Thoracic aorta (tissue), 2 donors: Measurements from ENCODE around the gene ZNF326. TPM values are rescaled to one million over a fixed set of nuclear protein-coding genes. Genes with fewer than 3 reads are reported as not detected.

ENCODE experiments used
- ATAC-seq: fragments of 150-250 bp; one replicate; pipeline ENCODE4 v1.8.0; 2017; ENCODE audit warnings: low read depth; ENCODE audit not compliant: insufficient number of reproducible peaks, low FRiP score
- DNase-seq: peaks from one replicate; pipeline ENCODE4 v3.0.0-alpha.2; 2020; ENCODE audit warnings: low spot score
- H3K27ac ChIP-seq, 2 donors: fragments of 200-600 bp; sonication (generic); 1 replicate in 1 of 2; 2 replicates in 1 of 2; pipeline ENCODE4 v1.5.1; 2016; ENCODE audit warnings: mild to moderate bottlenecking in 2 of 2, moderate library complexity in 2 of 2
- H3K27me3 ChIP-seq: fragments of 200-600 bp; sonication (generic); replicated peaks from 2 replicates; pipeline ENCODE4 v1.6.0; 2016; ENCODE audit warnings: mild to moderate bottlenecking; ENCODE audit not compliant: insufficient read depth
- H3K36me3 ChIP-seq: fragments of 200-600 bp; sonication (generic); one replicate; pipeline ENCODE4 v1.5.1; 2016
- H3K4me1 ChIP-seq, 2 donors: fragments of 200-600 bp; sonication (generic); 1 replicate in 1 of 2; 2 replicates in 1 of 2; pipeline versions ENCODE4 v1.5.1 to v1.6.0; 2016; ENCODE audit warnings: low read depth in 2 of 2, mild to moderate bottlenecking in 1 of 2; ENCODE audit not compliant: control insufficient read depth in 1 of 2
- H3K4me3 ChIP-seq: fragments of 200-600 bp; sonication (generic); 2 replicates; pipeline ENCODE4 v1.5.1; 2016; ENCODE audit warnings: mild to moderate bottlenecking
- H3K9me3 ChIP-seq: fragments of 200-600 bp; sonication (generic); 2 replicates; pipeline ENCODE4 v1.5.1; 2016
- CTCF ChIP-seq: fragments of 200-600 bp; sonication (generic); IDR thresholded peaks from one replicate; pipeline ENCODE4 v1.5.1; 2019; ENCODE audit warnings: antibody characterized with exemption
- total RNA-seq, 2 donors: library from RNA; depleted of rRNA; stranded (reverse); fragments of >200 nt; gene quantifications; one replicate each; pipeline versions ENCODE4 v1.1.0 to v1.2.3, GENCODE V29; 2016

ZNF326 gene
- total RNA-seq, 2 donors from 2014 or later: 21.8 to 31.1 TPM

- no peaks in the 10 kb centered on the region for H3K36me3 ChIP-seq
- ATAC-seq (no peak), DNase-seq (no peak)
- H3K9me3 ChIP-seq: no peaks in the 10 kb centered on the region
- no peak for TF ChIP-seq CTCF
- H3K4me3 ChIP-seq: no peak overlapping the region
- H3K27ac ChIP-seq: no peak overlapping the region
- no peaks in the 10 kb centered on the region for H3K27me3 ChIP-seq
- H3K4me1 ChIP-seq: no peaks in the 10 kb centered on the region
Observed at GRCh38 chr1:89950703-89951102, 44.2 kb upstream of the ZNF326 start.

DNA sequence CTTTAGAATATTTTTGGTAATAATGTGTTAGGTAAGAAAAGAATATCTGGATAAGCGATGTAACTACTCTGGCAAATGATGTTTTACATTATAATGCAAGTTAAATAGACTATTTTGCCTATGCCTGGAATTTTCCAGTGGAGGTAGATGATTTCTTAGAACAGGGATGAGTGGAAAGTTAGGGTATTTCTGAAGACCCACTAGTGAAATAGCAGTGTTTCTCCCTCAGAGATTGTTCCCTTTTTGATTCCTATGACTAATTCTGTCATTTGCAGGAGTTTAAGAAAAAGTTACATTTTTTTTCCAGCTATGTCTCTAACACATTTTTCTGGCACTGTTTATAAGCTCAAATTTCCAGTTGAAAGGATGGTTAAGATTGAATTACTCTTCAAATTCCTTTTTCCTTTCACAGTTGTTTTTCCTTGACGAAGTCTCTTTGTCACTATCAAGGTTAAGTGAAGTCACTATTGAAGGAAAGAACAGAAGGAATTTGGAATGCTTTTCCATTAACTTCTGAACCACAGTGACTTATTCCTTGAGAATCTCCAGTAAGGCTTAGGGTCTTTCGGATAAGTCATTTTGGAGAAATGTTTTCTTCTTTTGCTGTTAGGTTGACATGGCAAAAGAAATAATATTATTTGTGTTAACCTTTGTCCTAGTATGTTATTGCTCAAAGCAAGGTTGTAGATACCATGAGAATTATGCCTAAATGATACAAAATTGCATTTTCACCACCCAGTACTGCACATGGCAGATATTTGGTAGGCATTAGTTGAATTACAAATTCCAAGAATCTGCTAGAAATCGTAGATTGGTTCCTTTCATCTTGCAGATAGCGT lies 42.9 kb upstream of the ZNF326 start:
- DNase-seq (no peak), ATAC-seq (no peak)
- no peak for TF ChIP-seq CTCF
- Histone ChIP-seq H3K27me3 (no peaks in the 10 kb centered on the region), H3K4me1 (no peaks in the 10 kb centered on the region), H3K4me3 (no peak overlapping the region), H3K9me3 (no peaks in the 10 kb centered on the region), H3K27ac (no peak overlapping the region), H3K36me3 (no peaks in the 10 kb centered on the region)

DNA sequence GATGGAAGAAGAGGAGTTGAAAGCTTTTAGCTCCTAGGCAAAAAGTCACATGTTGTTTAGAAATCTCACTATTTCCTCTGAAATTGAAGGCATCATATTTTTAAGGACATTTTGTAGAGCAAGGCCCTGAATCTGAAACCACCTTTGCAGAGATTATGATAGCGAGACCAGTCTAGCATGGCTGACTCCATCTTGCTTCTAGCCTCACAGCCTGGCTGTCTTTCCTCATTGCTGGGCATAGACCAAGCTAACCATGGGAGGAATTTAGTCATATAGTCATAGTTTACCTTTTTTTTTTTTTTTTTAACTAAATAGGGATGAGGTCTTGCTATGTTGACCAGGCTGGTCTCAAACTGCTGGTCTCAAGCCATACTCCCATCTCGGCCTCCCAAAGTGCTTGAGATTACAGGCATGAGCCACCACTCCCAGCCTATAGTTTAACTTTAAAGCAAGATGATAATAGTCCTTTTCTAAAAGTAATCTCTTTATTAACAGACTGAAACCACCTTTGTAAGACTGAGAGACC lies 42.2 kb upstream of the ZNF326 start:
- TF ChIP-seq CTCF: no peak
- H3K9me3 ChIP-seq: no peaks in the 10 kb centered on the region
- no peak overlapping the region for H3K4me3 ChIP-seq
- DNase-seq: no peak
- no peaks in the 10 kb centered on the region for H3K27me3 ChIP-seq
- ATAC-seq: no peak
- H3K27ac ChIP-seq: no peak overlapping the region
- no peaks in the 10 kb centered on the region for H3K36me3 ChIP-seq
- no peaks in the 10 kb centered on the region for H3K4me1 ChIP-seq

DNA sequence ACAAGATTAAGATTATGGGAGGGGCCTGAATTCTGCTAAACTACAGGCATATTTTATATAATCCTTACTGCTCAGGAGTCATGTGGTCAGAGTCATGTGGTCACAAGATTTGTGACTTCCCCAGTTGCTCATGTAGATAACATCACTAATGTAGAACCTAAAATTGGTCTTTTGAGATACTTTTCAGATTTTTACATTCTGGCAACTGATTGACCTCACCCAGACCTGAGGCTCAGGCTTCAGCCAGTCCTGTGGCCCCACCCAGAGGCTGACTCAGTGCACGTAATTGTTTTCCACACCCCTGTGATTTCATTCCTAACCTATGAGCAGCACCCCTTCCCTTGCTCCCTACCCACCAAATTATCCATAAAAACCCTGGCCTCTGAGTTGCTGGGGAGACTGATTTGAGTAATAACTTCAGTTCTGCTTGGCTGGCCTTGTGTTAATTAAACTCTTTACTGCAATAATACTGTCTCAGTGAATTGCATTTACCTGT lies 41.7 kb upstream of the ZNF326 start:
- TF ChIP-seq CTCF: no peak
- H3K4me1 ChIP-seq: no peaks in the 10 kb centered on the region
- no peak overlapping the region for H3K27ac ChIP-seq
- ATAC-seq (no peak), DNase-seq (no peak)
- H3K4me3 ChIP-seq: no peak overlapping the region
- no peaks in the 10 kb centered on the region for H3K36me3 ChIP-seq
- no peaks in the 10 kb centered on the region for H3K9me3 ChIP-seq
- H3K27me3 ChIP-seq: no peaks in the 10 kb centered on the region

DNA sequence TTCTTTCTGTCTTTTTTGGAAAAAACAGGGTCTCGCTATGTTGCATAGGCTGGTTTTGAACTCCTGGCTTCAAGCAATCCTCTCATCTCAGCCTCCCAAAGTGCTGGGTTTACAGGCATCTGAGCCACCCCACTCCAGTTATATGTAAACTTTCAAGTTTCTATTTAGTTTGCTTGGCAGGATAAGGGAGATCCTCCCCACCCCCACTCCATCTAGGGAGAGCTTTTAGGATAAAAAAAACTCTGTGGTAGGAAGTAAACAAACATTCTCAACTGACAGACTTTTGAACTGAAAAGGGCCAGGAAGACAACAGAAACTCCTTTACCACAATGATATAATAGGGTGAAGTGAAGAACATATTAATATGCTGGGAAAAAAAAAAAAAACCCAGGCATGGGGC lies 41.0 kb upstream of the ZNF326 start:
- no peak overlapping the region for H3K27ac ChIP-seq
- H3K4me1 ChIP-seq: no peaks in the 10 kb centered on the region
- no peak for ATAC-seq
- no peaks in the 10 kb centered on the region for H3K36me3 ChIP-seq
- H3K4me3 ChIP-seq: no peak overlapping the region
- no peaks in the 10 kb centered on the region for H3K27me3 ChIP-seq
- H3K9me3 ChIP-seq: no peaks in the 10 kb centered on the region
- no peak for DNase-seq
- no peak for TF ChIP-seq CTCF
